Nephron progenitor cell (in vitro differentiated cells): ENCODE data around the gene IKBKG.
A peak's percentile ranks its signal among the peaks of the same experiment; 100 is the strongest.

ENCODE experiments used
- DNase-seq: peaks from one replicate; pipeline ENCODE4 v3.0.0; 2021
- H3K27ac Mint-ChIP-seq: 2 replicates; pipeline ENCODE4 v1.8.0; 2021; ENCODE audit warnings: mild to moderate bottlenecking, moderate library complexity, mixed read lengths
- H3K27me3 Mint-ChIP-seq: 2 replicates; pipeline ENCODE4 v1.8.0; 2021; ENCODE audit warnings: mild to moderate bottlenecking, low read depth, mixed read lengths; ENCODE audit not compliant: poor library complexity
- H3K36me3 Mint-ChIP-seq: 2 replicates; pipeline ENCODE4 v1.8.0; 2021; ENCODE audit warnings: low read depth, mixed read lengths
- H3K4me1 Mint-ChIP-seq: 2 replicates; pipeline ENCODE4 v1.8.0; 2021; ENCODE audit warnings: mixed read lengths
- H3K4me3 Mint-ChIP-seq: 2 replicates; pipeline ENCODE4 v1.8.0; 2021; ENCODE audit warnings: mild to moderate bottlenecking, moderate library complexity, mixed read lengths
- H3K9me3 Mint-ChIP-seq: 2 replicates; pipeline ENCODE4 v1.8.0; 2021; ENCODE audit warnings: mild to moderate bottlenecking, moderate library complexity, mixed read lengths
- CTCF ChIP-seq: fragments of 200-600 bp; sonication (generic); IDR thresholded peaks from 2 replicates; pipeline ENCODE4 v1.5.0; 2021; ENCODE audit warnings: antibody characterized with exemption

The IKBKG gene

DNA sequence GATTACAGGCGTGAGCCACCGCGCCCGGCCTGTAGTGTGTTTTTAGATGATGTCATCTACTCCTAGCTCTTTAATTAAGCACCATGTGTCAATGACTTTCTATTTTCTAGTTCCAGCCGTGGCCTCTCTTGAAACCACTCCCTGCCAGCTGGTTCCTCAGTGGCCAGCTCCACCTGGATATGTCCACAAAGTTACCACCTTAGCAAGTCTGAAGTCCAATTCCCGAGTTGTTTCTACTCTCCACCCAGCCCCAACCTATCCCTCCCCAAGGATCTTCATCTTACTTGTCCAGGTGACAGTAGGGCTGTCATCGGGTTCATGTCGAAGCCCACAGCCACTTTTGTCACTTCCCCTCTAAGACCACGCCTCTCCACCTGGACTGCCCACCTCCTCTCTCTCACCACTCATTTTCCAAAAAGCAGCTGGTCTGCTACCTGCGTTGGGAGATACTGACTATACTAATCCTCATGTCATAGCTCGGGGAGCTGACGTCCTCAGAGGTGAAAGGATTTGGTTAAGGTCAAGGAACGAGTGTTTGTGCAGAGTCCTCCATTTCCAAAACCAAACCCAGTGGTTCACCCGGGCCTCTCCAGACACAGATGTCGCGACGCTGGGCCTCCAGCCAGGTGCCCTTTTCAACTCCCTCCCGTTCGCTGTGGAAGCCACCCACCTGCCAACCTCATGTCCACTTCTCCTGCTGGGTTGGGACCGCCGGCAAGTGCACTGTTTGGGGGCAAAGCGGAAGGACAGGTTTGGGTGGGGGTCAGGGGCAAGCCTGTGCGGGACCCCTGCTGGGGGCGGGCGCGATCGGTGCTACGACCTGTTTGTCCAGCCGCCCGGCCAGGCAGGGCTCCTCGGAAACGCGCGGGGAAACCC lies 32.1 kb upstream of the IKBKG start:
- DNase-seq = no peak
- no peak for TF ChIP-seq CTCF
- H3K4me3 Mint-ChIP-seq = peak overlapping the region; percentile 82
- peaks cover 19% of the 10 kb centered on the region for H3K36me3 Mint-ChIP-seq
- no peak overlapping the region for H3K27ac Mint-ChIP-seq
- H3K4me1 Mint-ChIP-seq = peaks cover 49% of the 10 kb centered on the region
- H3K27me3 Mint-ChIP-seq = peaks cover 2% of the 10 kb centered on the region
- H3K9me3 Mint-ChIP-seq = peaks cover 49% of the 10 kb centered on the region

DNA sequence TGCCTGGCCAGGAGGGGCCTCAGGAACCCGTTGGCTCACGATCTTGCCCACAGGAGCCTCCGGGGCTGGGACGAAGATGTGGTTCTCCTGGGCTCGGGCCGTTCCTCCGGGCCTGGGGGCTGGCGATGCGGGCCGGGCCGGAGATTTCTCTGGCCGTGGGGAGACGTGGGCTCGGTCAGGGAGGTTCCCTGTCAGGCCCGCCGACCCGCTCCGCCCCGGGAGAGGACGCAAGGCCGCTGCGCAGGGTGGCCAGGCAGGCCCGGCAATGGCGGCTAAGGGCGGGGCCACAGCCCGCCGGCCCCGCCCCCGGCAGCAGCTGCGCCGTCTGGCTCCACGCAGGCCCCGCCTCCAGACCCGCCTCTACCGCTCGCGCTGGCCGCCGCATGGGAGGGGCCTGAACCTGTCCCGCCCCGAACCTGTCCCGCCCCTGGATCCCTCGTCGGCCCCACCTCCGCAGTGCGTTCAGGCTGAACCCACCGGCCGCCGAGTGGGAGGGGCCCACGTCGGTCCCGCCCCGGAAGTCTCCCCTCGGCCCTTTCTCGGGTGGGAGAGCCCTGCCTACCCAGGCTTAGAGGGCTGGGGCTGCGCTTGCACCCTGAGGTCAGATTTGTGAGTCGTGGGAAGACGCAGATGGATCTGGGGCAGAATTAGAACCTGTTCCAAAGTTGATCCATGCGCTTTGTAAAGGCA lies 31.3 kb upstream of the IKBKG start, which contains the start of gene FAM3A:
Gene FAM3A (minus strand): TSS at position 267 of the 690 bp plus-strand sequence. CDS start 460 bp downstream, outside the sequence.
- no peak for TF ChIP-seq CTCF
- Mint-ChIP-seq H3K4me3 (peak within 1 kb of the TSS; percentile 82), H3K27me3 (peaks cover 6% of the 10 kb centered on the region), H3K36me3 (peaks cover 13% of the 10 kb centered on the region), H3K9me3 (peaks cover 41% of the 10 kb centered on the region), H3K27ac (peak within 1 kb of the TSS; percentile 99), H3K4me1 (peaks cover 43% of the 10 kb centered on the region)
- peak; percentile 93 for DNase-seq

- H3K36me3 Mint-ChIP-seq = peaks cover 12% of the 10 kb centered on the region
- no peak for DNase-seq
- H3K9me3 Mint-ChIP-seq = peaks cover 39% of the 10 kb centered on the region
- H3K27me3 Mint-ChIP-seq = peaks cover 6% of the 10 kb centered on the region
- TF ChIP-seq CTCF = no peak
- H3K27ac Mint-ChIP-seq = peak overlapping the region; percentile 99
- H3K4me3 Mint-ChIP-seq = peak overlapping the region; percentile 81
- H3K4me1 Mint-ChIP-seq = peaks cover 38% of the 10 kb centered on the region
Observed at GRCh38 chrX:154516656-154517100, 30.7 kb upstream of the IKBKG start.

DNA sequence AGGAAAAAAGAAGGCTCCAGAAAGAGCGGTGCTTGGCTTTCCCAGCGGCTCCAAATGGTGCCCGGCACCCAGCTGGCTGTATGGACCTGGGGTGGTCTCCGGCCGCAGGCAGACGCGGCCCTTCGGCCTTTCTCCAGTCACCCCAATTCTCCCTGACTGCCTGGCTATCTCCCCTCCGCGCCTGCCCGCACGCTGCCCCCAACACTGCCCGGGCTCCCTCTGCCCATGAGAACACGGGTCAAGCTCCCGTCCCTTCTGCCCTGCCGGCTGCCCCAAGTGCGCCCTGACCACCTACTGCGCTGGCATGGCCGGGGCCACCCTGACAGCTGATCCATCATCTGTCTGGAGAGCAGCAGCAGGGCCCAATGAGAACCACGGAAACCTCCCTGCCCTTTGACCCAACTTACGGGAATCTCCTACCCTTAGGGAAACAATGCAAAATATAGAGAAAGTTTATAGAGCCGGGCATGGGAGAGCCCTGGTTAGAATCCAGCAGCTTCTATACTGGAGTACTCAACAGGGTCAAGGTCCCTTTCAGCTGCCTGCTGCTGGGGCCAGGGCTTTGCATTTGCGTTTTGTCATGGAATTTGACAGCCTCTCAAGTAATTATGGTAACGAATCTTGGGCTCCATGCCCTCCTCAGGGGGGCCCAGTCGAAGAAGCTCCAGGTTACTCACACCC lies 30.2 kb upstream of the IKBKG start:
- DNase-seq = peak; percentile 48

DNA sequence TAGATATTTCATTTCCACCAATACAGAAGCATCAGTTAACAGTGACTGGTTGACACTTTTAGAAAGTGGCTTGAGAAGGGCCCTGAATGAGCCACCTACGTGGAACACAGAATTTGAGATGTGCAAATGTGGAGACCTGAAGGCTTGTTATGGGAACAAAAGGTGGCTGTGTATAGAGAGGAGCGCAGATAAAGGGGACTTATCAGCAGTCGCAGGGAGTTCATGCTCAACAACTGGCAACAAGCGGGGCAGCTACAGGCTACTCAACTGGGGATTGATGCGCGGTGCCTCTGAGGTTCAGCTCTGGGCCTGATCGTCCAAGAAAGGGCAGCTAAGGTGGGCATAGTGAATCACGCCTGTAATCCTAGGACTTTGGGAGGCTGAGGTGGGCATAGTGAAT lies 28.0 kb upstream of the IKBKG start:
- Mint-ChIP-seq H3K36me3 (peaks cover 5% of the 10 kb centered on the region), H3K4me1 (peaks cover 31% of the 10 kb centered on the region), H3K4me3 (no peak overlapping the region), H3K27ac (no peak overlapping the region), H3K27me3 (peaks cover 4% of the 10 kb centered on the region), H3K9me3 (peaks cover 47% of the 10 kb centered on the region)
- TF ChIP-seq CTCF = no peak
- no peak for DNase-seq

More for the DNA sequence above, 30.2 kb upstream of the IKBKG start:
- TF ChIP-seq CTCF = no peak
- Mint-ChIP-seq H3K36me3 (peaks cover 12% of the 10 kb centered on the region), H3K27ac (peak overlapping the region; percentile 71), H3K4me3 (peak overlapping the region; percentile 81), H3K9me3 (peaks cover 44% of the 10 kb centered on the region), H3K4me1 (peaks cover 39% of the 10 kb centered on the region), H3K27me3 (peaks cover 5% of the 10 kb centered on the region)
